ENCODE data around the gene NCOA5. TPM values are rescaled to one million over a fixed set of nuclear protein-coding genes. Genes with fewer than 3 reads are reported as not detected.

NCOA5 gene
- total and polyA plus RNA-seq, 2 experiments from 2014 or later = 8.4 to 22.8 TPM

DNA sequence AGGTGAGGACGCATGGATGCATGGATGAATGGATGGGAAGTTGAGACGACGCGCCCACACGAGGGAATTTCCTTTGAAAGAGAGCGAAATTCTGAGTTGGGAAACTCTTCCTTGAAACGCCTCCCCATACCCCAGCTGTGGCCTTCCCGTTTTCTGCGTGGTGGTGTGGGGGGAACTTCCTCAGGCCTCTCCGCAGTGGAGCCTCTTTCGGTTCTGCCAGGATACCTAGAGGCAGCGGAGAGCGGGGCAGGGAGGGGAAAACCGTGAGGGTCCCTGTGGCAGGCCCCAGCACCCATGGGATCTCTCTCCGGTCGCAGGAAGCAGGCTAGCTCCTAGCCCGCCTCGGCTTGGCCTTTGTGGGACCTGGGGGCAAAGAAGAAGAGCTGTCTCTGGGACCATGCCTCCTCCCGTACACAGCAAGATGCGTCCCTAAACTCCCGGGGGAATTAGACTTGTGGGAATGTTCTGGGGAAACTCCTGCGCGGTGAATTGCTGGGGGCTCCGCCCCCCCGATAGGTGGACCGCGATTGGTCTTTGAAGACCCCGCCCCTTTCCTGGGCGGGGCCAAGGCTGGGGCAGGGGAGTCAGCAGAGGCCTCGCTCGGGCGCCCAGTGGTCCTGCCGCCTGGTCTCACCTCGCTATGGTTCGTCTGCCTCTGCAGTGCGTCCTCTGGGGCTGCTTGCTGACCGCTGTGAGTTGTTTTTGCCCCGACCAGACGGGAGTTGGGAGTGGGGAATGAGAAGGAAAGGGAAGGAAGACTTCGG, 28.1 kb upstream of the NCOA5 start, which contains the start of gene CD40:
TSS of gene CD40 (plus strand) at position 611 of the 764 bp plus-strand sequence. CDS start at position 641, 30 bp downstream.
- H3K36me3 Mint-ChIP-seq (ENCODE audit: low read depth) = peaks cover 7% of the 10 kb centered on the region
- Histone ChIP-seq H3K36me3 (ENCODE audit: insufficient read depth) (no peaks in the 10 kb centered on the region), H3K9me2 (ENCODE audit: insufficient read depth) (no peaks in the 10 kb centered on the region), H3K4me2 (peak within 1 kb of the TSS; percentile 95), H3K27me3 (ENCODE audit: insufficient read depth) (peaks cover 27% of the 10 kb centered on the region), H3K4me3 (peak within 1 kb of the TSS; percentile 78), H2AFZ (peak within 1 kb of the TSS; percentile 96), H3K79me2 (replicated peaks; ENCODE audit: insufficient read depth) (no peaks in the 10 kb centered on the region), H3K27ac (ENCODE audit: low read depth) (no peak within 1 kb of the TSS), H3F3A (replicated peaks; ENCODE audit: low read depth) (0 out of 2 replicates have a peak, but pooled peaks cover 3% of the 10 kb centered on the region), H3K4me1 (ENCODE audit: insufficient read depth) (peaks cover 7% of the 10 kb centered on the region), H4K20me1 (replicated peaks; ENCODE audit: insufficient read depth) (peaks cover 19% of the 10 kb centered on the region; the same call in 1 of the 2 replicates)
- H3K4me1 Mint-ChIP-seq = peaks cover 5% of the 10 kb centered on the region; the same call in 2 of the 3 replicates
- TF ChIP-seq POLR2AphosphoS5 (IDR thresholded peaks at IDR 0.05; ENCODE audit: low read depth) (peak; percentile 94), EZH2 (IDR thresholded peaks at IDR 0.05; ENCODE audit: low read depth, unreplicated experiment) (no peak)
- H3K27me3 Mint-ChIP-seq (ENCODE audit: insufficient read depth, low read depth, poor library complexity) = peaks cover 19% of the 10 kb centered on the region
- ATAC-seq = peak; percentile 95
- H3K9me3 Mint-ChIP-seq = no peaks in the 10 kb centered on the region
- H3K27ac Mint-ChIP-seq = peak within 1 kb of the TSS; percentile 64; the same call in 1 of the 2 replicates
- peak; percentile 96 for DNase-seq (ENCODE audit: low spot score)
- H3K4me3 Mint-ChIP-seq = peak within 1 kb of the TSS; percentile 90

DNA sequence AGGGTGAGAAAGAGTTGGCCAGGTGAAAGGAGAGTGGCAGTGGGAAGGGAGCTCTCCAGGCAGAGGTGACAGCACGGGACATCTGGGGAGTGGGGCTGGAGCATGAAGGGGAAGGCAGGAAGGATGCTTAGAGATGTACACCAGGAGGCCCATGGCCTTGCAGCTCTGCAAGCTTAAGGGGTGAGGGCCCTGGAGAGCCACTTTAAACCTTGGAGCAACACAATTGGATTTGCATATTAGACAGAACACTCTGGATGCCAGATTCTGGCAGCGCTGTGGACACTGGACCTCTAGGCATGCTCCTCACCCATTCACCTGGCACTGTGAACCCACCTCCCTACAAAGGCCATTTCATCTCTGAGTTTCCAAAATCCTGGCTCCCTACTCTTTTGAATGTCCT, 24.7 kb upstream of the NCOA5 start:
- H3K27me3 Mint-ChIP-seq (ENCODE audit: insufficient read depth, low read depth, poor library complexity) = peaks cover 19% of the 10 kb centered on the region
- no peak for DNase-seq (ENCODE audit: low spot score)
- H3K4me1 Mint-ChIP-seq = peaks cover 5% of the 10 kb centered on the region; the same call in 2 of the 3 replicates

DNA sequence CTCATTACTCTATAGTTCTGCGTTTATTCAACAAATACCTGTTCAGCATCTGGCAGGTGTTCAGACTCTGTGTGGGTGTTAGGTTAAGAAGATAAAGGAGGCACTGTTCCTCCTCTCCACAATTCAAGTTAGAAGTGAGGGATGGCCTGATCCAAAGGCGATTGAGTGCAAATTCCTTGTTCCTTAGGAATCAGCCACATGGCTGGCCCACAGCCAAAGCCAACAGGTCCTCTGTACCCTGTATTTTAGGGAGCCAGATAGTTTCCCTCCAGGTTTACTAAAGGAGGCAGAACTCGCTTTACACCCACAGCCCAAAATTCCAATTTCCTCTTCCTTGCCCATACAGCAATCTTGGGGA, 23.3 kb upstream of the NCOA5 start:
- Mint-ChIP-seq H3K9me3 (no peaks in the 10 kb centered on the region), H3K27ac (no peak overlapping the region), H3K4me3 (no peak overlapping the region), H3K4me1 (no peaks in the 10 kb centered on the region), H3K27me3 (ENCODE audit: insufficient read depth, low read depth, poor library complexity) (peaks cover 17% of the 10 kb centered on the region), H3K36me3 (ENCODE audit: low read depth) (no peaks in the 10 kb centered on the region)
- H3K4me2 ChIP-seq = no peak overlapping the region
- H3K27me3 ChIP-seq (ENCODE audit: insufficient read depth) = peaks cover 35% of the 10 kb centered on the region
- no peaks in the 10 kb centered on the region for H3K4me1 ChIP-seq (ENCODE audit: insufficient read depth)
- H4K20me1 ChIP-seq (replicated peaks; ENCODE audit: insufficient read depth) = no peaks in the 10 kb centered on the region
- ATAC-seq (no peak), DNase-seq (ENCODE audit: low spot score) (no peak)
- H3F3A ChIP-seq (replicated peaks; ENCODE audit: low read depth) = 0 out of 2 replicates have a peak, but pooled peaks cover 3% of the 10 kb centered on the region
- H3K9me2 ChIP-seq (ENCODE audit: insufficient read depth) = no peaks in the 10 kb centered on the region
- no peaks in the 10 kb centered on the region for H3K36me3 ChIP-seq (ENCODE audit: insufficient read depth)
- no peak overlapping the region for H3K27ac ChIP-seq (ENCODE audit: low read depth)
- no peak overlapping the region for H2AFZ ChIP-seq
- H3K4me3 ChIP-seq = no peak overlapping the region
- H3K79me2 ChIP-seq (replicated peaks; ENCODE audit: insufficient read depth) = no peaks in the 10 kb centered on the region
- TF ChIP-seq JUNB (IDR thresholded peaks at IDR 0.05; ENCODE audit: unreplicated experiment) (no peak), STAT1 (IDR thresholded peaks at IDR 0.05; ENCODE audit: unreplicated experiment) (no peak), EZH2 (IDR thresholded peaks at IDR 0.05; ENCODE audit: low read depth, unreplicated experiment) (no peak), NANOG (IDR thresholded peaks at IDR 0.05; ENCODE audit: borderline replicate concordance) (no peak), ZNF331 (CRISPR knock-in tag; IDR thresholded peaks at IDR 0.05; ENCODE audit: low read depth) (no peak)
- TF ChIP-seq, protein P1, sequence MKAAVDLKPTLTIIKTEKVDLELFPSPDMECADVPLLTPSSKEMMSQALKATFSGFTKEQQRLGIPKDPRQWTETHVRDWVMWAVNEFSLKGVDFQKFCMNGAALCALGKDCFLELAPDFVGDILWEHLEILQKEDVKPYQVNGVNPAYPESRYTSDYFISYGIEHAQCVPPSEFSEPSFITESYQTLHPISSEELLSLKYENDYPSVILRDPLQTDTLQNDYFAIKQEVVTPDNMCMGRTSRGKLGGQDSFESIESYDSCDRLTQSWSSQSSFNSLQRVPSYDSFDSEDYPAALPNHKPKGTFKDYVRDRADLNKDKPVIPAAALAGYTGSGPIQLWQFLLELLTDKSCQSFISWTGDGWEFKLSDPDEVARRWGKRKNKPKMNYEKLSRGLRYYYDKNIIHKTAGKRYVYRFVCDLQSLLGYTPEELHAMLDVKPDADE (IDR thresholded peaks at IDR 0.05) = no peak
- TF ChIP-seq, protein P2, sequence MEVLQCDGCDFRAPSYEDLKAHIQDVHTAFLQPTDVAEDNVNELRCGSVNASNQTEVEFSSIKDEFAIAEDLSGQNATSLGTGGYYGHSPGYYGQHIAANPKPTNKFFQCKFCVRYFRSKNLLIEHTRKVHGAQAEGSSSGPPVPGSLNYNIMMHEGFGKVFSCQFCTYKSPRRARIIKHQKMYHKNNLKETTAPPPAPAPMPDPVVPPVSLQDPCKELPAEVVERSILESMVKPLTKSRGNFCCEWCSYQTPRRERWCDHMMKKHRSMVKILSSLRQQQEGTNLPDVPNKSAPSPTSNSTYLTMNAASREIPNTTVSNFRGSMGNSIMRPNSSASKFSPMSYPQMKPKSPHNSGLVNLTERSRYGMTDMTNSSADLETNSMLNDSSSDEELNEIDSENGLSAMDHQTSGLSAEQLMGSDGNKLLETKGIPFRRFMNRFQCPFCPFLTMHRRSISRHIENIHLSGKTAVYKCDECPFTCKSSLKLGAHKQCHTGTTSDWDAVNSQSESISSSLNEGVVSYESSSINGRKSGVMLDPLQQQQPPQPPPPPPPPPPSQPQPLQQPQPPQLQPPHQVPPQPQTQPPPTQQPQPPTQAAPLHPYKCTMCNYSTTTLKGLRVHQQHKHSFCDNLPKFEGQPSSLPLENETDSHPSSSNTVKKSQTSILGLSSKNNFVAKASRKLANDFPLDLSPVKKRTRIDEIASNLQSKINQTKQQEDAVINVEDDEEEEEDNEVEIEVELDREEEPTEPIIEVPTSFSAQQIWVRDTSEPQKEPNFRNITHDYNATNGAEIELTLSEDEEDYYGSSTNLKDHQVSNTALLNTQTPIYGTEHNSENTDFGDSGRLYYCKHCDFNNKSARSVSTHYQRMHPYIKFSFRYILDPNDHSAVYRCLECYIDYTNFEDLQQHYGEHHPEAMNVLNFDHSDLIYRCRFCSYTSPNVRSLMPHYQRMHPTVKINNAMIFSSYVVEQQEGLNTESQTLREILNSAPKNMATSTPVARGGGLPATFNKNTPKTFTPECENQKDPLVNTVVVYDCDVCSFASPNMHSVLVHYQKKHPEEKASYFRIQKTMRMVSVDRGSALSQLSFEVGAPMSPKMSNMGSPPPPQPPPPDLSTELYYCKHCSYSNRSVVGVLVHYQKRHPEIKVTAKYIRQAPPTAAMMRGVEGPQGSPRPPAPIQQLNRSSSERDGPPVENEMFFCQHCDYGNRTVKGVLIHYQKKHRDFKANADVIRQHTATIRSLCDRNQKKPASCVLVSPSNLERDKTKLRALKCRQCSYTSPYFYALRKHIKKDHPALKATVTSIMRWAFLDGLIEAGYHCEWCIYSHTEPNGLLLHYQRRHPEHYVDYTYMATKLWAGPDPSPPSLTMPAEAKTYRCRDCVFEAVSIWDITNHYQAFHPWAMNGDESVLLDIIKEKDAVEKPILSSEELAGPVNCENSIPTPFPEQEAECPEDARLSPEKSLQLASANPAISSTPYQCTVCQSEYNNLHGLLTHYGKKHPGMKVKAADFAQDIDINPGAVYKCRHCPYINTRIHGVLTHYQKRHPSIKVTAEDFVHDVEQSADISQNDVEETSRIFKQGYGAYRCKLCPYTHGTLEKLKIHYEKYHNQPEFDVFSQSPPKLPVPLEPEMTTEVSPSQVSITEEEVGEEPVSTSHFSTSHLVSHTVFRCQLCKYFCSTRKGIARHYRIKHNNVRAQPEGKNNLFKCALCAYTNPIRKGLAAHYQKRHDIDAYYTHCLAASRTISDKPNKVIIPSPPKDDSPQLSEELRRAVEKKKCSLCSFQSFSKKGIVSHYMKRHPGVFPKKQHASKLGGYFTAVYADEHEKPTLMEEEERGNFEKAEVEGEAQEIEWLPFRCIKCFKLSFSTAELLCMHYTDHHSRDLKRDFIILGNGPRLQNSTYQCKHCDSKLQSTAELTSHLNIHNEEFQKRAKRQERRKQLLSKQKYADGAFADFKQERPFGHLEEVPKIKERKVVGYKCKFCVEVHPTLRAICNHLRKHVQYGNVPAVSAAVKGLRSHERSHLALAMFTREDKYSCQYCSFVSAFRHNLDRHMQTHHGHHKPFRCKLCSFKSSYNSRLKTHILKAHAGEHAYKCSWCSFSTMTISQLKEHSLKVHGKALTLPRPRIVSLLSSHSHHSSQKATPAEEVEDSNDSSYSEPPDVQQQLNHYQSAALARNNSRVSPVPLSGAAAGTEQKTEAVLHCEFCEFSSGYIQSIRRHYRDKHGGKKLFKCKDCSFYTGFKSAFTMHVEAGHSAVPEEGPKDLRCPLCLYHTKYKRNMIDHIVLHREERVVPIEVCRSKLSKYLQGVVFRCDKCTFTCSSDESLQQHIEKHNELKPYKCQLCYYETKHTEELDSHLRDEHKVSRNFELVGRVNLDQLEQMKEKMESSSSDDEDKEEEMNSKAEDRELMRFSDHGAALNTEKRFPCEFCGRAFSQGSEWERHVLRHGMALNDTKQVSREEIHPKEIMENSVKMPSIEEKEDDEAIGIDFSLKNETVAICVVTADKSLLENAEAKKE (CRISPR knock-in tag; IDR thresholded peaks at IDR 0.05) = no peak

More for the DNA sequence above, 24.7 kb upstream of the NCOA5 start:
- no peaks in the 10 kb centered on the region for H3K36me3 ChIP-seq (ENCODE audit: insufficient read depth)
- no peaks in the 10 kb centered on the region for H3K9me3 Mint-ChIP-seq
- H3K27me3 ChIP-seq (ENCODE audit: insufficient read depth) = peaks cover 35% of the 10 kb centered on the region
- H3K4me3 ChIP-seq = no peak overlapping the region
- no peaks in the 10 kb centered on the region for H3K36me3 Mint-ChIP-seq (ENCODE audit: low read depth)
- no peak for ATAC-seq
- H3K4me2 ChIP-seq = no peak overlapping the region
- no peak overlapping the region for H2AFZ ChIP-seq
- H4K20me1 ChIP-seq (replicated peaks; ENCODE audit: insufficient read depth) = peaks cover 8% of the 10 kb centered on the region; the same call in 1 of the 2 replicates
- H3K4me3 Mint-ChIP-seq = no peak overlapping the region
- TF ChIP-seq CREB1 (CRISPR knock-in tag; IDR thresholded peaks at IDR 0.05; ENCODE audit: low read depth) = no peak
- peaks cover 7% of the 10 kb centered on the region for H3K4me1 ChIP-seq (ENCODE audit: insufficient read depth)
- H3K27ac ChIP-seq (ENCODE audit: low read depth) = no peak overlapping the region
- H3K9me2 ChIP-seq (ENCODE audit: insufficient read depth) = no peaks in the 10 kb centered on the region
- H3K27ac Mint-ChIP-seq = no peak overlapping the region
- no peaks in the 10 kb centered on the region for H3K79me2 ChIP-seq (replicated peaks; ENCODE audit: insufficient read depth)
- H3F3A ChIP-seq (replicated peaks; ENCODE audit: low read depth) = 0 out of 2 replicates have a peak, but pooled peaks cover 3% of the 10 kb centered on the region
